22Rv1 (cell line): Measurements from ENCODE around the gene ANXA3.

ENCODE experiments used
- H3K27ac ChIP-seq: fragments of 450-650 bp; 2 replicates; pipeline ENCODE4 v1.5.1; 2017
- CTCF ChIP-seq: fragments of 450-650 bp; IDR thresholded peaks from 2 replicates; pipeline ENCODE4 v1.5.1; 2017; ENCODE audit warnings: mild to moderate bottlenecking
- ZFX ChIP-seq: fragments of 450-650 bp; IDR thresholded peaks from 2 replicates; pipeline ENCODE4 v1.6.1; 2017; ENCODE audit warnings: antibody characterized with exemption, borderline replicate concordance

ANXA3 gene

GRCh38 chr4:78656968-78657445 lies 105.4 kb downstream of the ANXA3 start:
- no peak for TF ChIP-seq ZFX
- TF ChIP-seq CTCF = no peak
- no peak overlapping the region for H3K27ac ChIP-seq

GRCh38 chr4:78659264-78659663 lies 107.7 kb downstream of the ANXA3 start:
- TF ChIP-seq CTCF (no peak), ZFX (no peak)
- H3K27ac ChIP-seq = no peak overlapping the region

- TF ChIP-seq ZFX (no peak), CTCF (no peak)
- H3K27ac ChIP-seq = no peak overlapping the region
These were observed 108.1 kb downstream of the ANXA3 start for GRCh38 chr4:78659665-78660064.
